CD14-positive monocyte (primary cell): ENCODE data around the gene TRUB1. TPM values are rescaled to one million over a fixed set of nuclear protein-coding genes. Genes with fewer than 3 reads are reported as not detected.

Experiments
- DNase-seq, 3 donors: peaks; one replicate each; pipeline ENCODE4 v3.0.0-alpha.2; 2011 to 2022
- H2AFZ ChIP-seq: 2 replicates; pipeline ENCODE4 v1.6.0; 2012; ENCODE audit warnings: mild to moderate bottlenecking, low read depth, low read length, inconsistent platforms; ENCODE audit not compliant: insufficient read depth, poor library complexity, severe bottlenecking
- H3K27ac ChIP-seq, 2 donors: 1 replicate in 1 of 2; 2 replicates in 1 of 2; pipeline ENCODE4 v1.5.1; 2012 to 2013; ENCODE audit warnings: low read length in 2 of 2, control low read depth in 1 of 2, inconsistent platforms in 1 of 2, low read depth in 1 of 2, mild to moderate bottlenecking in 1 of 2
- H3K27me3 ChIP-seq, 2 donors: one replicate each; pipeline versions ENCODE4 v1.6.0 to v1.6.1; 2011 to 2013; ENCODE audit warnings: low read length in 2 of 2; ENCODE audit not compliant: control insufficient read depth in 2 of 2, insufficient read depth in 2 of 2
- H3K36me3 ChIP-seq, 2 donors: replicated peaks in 1 of 2; 1 replicate in 1 of 2; 2 replicates in 1 of 2; pipeline versions ENCODE4 v1.5.1 to v1.6.1; 2012 to 2013; ENCODE audit warnings: low read length in 2 of 2, control low read depth in 1 of 2, inconsistent platforms in 1 of 2, mild to moderate bottlenecking in 1 of 2; ENCODE audit not compliant: insufficient read depth in 2 of 2, control insufficient read depth in 1 of 2
- H3K4me1 ChIP-seq, 2 donors: 1 replicate in 1 of 2; 2 replicates in 1 of 2; pipeline versions ENCODE4 v1.5.1 to v1.6.1; 2012 to 2013; ENCODE audit warnings: low read length in 2 of 2, control low read depth in 1 of 2, inconsistent platforms in 1 of 2, mild to moderate bottlenecking in 1 of 2, moderate library complexity in 1 of 2; ENCODE audit not compliant: insufficient read depth in 2 of 2, control insufficient read depth in 1 of 2
- H3K4me2 ChIP-seq: replicated peaks from 2 replicates; pipeline ENCODE3; 2012; ENCODE audit warnings: low read length, moderate library complexity, mild to moderate bottlenecking; ENCODE audit not compliant: poor library complexity, severe bottlenecking; ENCODE audit errors: extremely low read depth
- H3K4me3 ChIP-seq, 3 experiments: fragments of 200-600 bp in 1 of 3; sonication (generic) in 1 of 3; replicated peaks in 1 of 3; 1 replicate in 2 of 3; 2 replicates in 1 of 3; pipeline ENCODE4 v1.5.1; 2011 to 2013; ENCODE audit warnings: low read length in 3 of 3, mild to moderate bottlenecking in 3 of 3, control low read depth in 2 of 3, low read depth in 2 of 3, inconsistent platforms in 1 of 3, moderate library complexity in 1 of 3
- H3K79me2 ChIP-seq: 2 replicates; pipeline ENCODE4 v1.6.0; 2012; ENCODE audit warnings: mild to moderate bottlenecking, control low read depth, inconsistent platforms, low read length, moderate library complexity; ENCODE audit not compliant: insufficient read depth
- H3K9ac ChIP-seq: 2 replicates; pipeline ENCODE4 v1.6.0; 2017; ENCODE audit warnings: low read length, mild to moderate bottlenecking; ENCODE audit not compliant: insufficient read depth, poor library complexity, severe bottlenecking
- H3K9me3 ChIP-seq, 2 donors: replicated peaks in 1 of 2; 1 replicate in 1 of 2; 2 replicates in 1 of 2; pipeline versions ENCODE4 v1.5.1 to v1.6.1; 2012 to 2013; ENCODE audit warnings: low read length in 2 of 2, control low read depth in 1 of 2; ENCODE audit not compliant: control insufficient read depth in 1 of 2, insufficient read depth in 1 of 2
- H4K20me1 ChIP-seq: 2 replicates; pipeline ENCODE4 v1.6.0; 2012; ENCODE audit warnings: mild to moderate bottlenecking, low read length, control low read depth, moderate library complexity; ENCODE audit not compliant: insufficient read depth
- H3K27ac Mint-ChIP-seq, 7 donors: one replicate each; pipeline ENCODE4 v1.8.0; 2020; ENCODE audit warnings: mild to moderate bottlenecking in 7 of 7, mixed read lengths in 7 of 7, moderate library complexity in 6 of 7, inconsistent platforms in 2 of 7
- H3K27me3 Mint-ChIP-seq, 3 donors: one replicate each; pipeline ENCODE4 v1.8.0; 2021 to 2022; ENCODE audit warnings: low read depth in 3 of 3, mild to moderate bottlenecking in 3 of 3, mixed read lengths in 3 of 3, moderate library complexity in 3 of 3, inconsistent platforms in 1 of 3
- H3K36me3 Mint-ChIP-seq, 2 donors: one replicate each; pipeline ENCODE4 v1.8.0; 2020; ENCODE audit warnings: mixed read lengths in 2 of 2, inconsistent platforms in 1 of 2, mild to moderate bottlenecking in 1 of 2
- H3K4me1 Mint-ChIP-seq: one replicate; pipeline ENCODE4 v1.8.0; 2020; ENCODE audit warnings: mild to moderate bottlenecking, mixed read lengths
- H3K4me3 Mint-ChIP-seq, 2 donors: one replicate each; pipeline ENCODE4 v1.8.0; 2020; ENCODE audit warnings: mild to moderate bottlenecking in 2 of 2, mixed read lengths in 2 of 2, moderate library complexity in 1 of 2
- H3K9me3 Mint-ChIP-seq, 7 donors: one replicate each; pipeline ENCODE4 v1.8.0; 2020 to 2022; ENCODE audit warnings: mixed read lengths in 7 of 7, mild to moderate bottlenecking in 6 of 7, moderate library complexity in 6 of 7, inconsistent platforms in 2 of 7
- WGBS: methylation state at CpG from one replicate; pipeline ENCODE4 v1.1.5; 2013; ENCODE audit warnings: missing lambda C conversion rate; ENCODE audit not compliant: insufficient coverage; 5-methylcytosine and 5-hydroxymethylcytosine counted together
- intact Hi-C, 2 donors: fragments of 100-400 bp; cut with micrococcal nuclease; formaldehyde crosslinking; loops; one replicate each; pipeline versions ENCODE4 v1.15.0 to v1.15.1; 2023
- polyA plus RNA-seq, 3 donors: library from polyadenylated mRNA; depleted of rRNA in 1 of 3; unstranded in 2 of 3; stranded (reverse) in 1 of 3; fragments of 300-500 nt in 2 of 3; fragments of >200 nt in 1 of 3; fragmentation: Illumina TruSeq in 2 of 3; gene quantifications; 1 replicate in 2 of 3; 2 replicates in 1 of 3; pipeline ENCODE4 v1.2.3, GENCODE V29; 2012 to 2021
- TF ChIP-seq, protein P1 (sequence below): fragments of 200-600 bp; IDR thresholded peaks from one replicate; pipeline ENCODE4 v1.8.0; 2022; ENCODE audit warnings: antibody characterized with exemption, mild to moderate bottlenecking

The TRUB1 gene
- polyA plus RNA-seq, 3 donors = 3.0 to 5.0 (median 3.3) TPM

DNA sequence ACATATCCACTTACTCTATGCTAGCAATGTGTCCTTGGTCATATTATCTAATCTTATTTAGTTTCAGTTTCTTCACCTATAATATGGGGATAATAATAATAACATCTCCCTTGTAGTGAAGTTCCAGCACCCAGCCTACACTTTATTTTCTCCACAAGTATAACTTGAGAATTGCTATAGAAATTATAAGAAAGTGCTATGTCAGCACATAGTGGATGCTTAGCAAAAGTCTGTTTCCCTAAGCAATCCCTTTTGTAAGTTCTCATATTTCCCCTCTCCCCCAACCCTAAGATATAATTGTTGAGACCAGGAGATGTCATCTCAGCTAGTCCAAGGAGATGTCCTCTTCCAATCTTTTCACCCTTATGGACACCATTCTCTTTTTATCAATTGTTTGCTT is 5.8 kb upstream of the TRUB1 start:
- Histone ChIP-seq H3K27ac (no peak overlapping the region), H3K27me3 (no peaks in the 10 kb centered on the region), H3K9me3 (no peaks in the 10 kb centered on the region), H3K4me2 (no peak overlapping the region), H3K4me3 (no peak overlapping the region), H3K9ac (no peak overlapping the region), H3K36me3 (no peaks in the 10 kb centered on the region), H3K4me1 (no peaks in the 10 kb centered on the region), H3K79me2 (no peaks in the 10 kb centered on the region), H4K20me1 (no peaks in the 10 kb centered on the region), H2AFZ (no peak overlapping the region)
- no peak for DNase-seq
- H3K27me3 Mint-ChIP-seq = peaks cover 1 to 7% (median 5%) of the 10 kb centered on the region in 3 donors
- no peak overlapping the region for H3K27ac Mint-ChIP-seq
- H3K36me3 Mint-ChIP-seq = no peaks in the 10 kb centered on the region
- no peak overlapping the region for H3K4me3 Mint-ChIP-seq
- TF ChIP-seq, protein P1, sequence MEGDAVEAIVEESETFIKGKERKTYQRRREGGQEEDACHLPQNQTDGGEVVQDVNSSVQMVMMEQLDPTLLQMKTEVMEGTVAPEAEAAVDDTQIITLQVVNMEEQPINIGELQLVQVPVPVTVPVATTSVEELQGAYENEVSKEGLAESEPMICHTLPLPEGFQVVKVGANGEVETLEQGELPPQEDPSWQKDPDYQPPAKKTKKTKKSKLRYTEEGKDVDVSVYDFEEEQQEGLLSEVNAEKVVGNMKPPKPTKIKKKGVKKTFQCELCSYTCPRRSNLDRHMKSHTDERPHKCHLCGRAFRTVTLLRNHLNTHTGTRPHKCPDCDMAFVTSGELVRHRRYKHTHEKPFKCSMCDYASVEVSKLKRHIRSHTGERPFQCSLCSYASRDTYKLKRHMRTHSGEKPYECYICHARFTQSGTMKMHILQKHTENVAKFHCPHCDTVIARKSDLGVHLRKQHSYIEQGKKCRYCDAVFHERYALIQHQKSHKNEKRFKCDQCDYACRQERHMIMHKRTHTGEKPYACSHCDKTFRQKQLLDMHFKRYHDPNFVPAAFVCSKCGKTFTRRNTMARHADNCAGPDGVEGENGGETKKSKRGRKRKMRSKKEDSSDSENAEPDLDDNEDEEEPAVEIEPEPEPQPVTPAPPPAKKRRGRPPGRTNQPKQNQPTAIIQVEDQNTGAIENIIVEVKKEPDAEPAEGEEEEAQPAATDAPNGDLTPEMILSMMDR = no peak
- intact Hi-C loops = no loop called here
- H3K9me3 Mint-ChIP-seq = peaks cover 0 to 7% (median 4%) of the 10 kb centered on the region in 7 donors
- H3K4me1 Mint-ChIP-seq = no peaks in the 10 kb centered on the region

DNA sequence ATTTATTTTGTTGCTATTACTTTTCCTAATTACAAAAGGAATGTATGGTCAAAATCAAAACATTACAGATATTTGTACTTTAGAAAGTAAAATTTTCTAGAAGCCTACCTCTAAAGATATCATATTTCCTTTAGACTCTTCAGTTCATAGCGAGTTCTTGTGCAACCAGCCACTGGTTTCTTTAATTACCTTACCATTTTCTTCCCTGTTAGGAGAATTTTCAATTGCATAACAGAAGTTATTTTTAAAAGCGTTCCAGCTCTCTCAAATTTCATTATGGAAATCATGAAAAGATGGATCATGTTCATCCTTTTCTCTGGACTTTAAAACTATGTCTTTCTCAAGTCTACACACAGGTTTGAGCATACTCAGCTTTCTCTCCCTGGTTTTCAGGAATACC is 5.0 kb upstream of the TRUB1 start:
- H3K27ac ChIP-seq = no peak overlapping the region
- H3K9me3 ChIP-seq = no peaks in the 10 kb centered on the region
- H3K4me3 ChIP-seq = no peak overlapping the region
- WGBS = no CpG with 5 or more reads among the region's 2 CpGs
- no peaks in the 10 kb centered on the region for H3K36me3 ChIP-seq
- TF ChIP-seq, protein P1 = no peak
- H3K4me1 ChIP-seq = no peaks in the 10 kb centered on the region
- H3K4me2 ChIP-seq = no peak overlapping the region
- Mint-ChIP-seq H3K27me3 (peaks cover 1 to 7% (median 3%) of the 10 kb centered on the region in 3 donors), H3K36me3 (no peaks in the 10 kb centered on the region), H3K4me1 (no peaks in the 10 kb centered on the region), H3K4me3 (no peak overlapping the region), H3K27ac (no peak overlapping the region), H3K9me3 (peaks cover 0 to 7% (median 4%) of the 10 kb centered on the region in 7 donors)
- H4K20me1 ChIP-seq = no peaks in the 10 kb centered on the region
- no peak overlapping the region for H3K9ac ChIP-seq
- H3K79me2 ChIP-seq = no peaks in the 10 kb centered on the region
- H3K27me3 ChIP-seq = no peaks in the 10 kb centered on the region
- intact Hi-C loops = no loop called here
- DNase-seq = no peak
- H2AFZ ChIP-seq = no peak overlapping the region
